Liver (tissue), 9 donors: ENCODE data around the gene TMEM175. TPM values are rescaled to one million over a fixed set of nuclear protein-coding genes. Genes with fewer than 3 reads are reported as not detected.

Experiments
- DNase-seq: peaks from one replicate; pipeline ENCODE4 v3.0.0-alpha.2; 2017; ENCODE audit warnings: low spot score
- H3K27ac ChIP-seq, 2 donors: one replicate each; pipeline ENCODE4 v1.7.0; 2013; ENCODE audit warnings: inconsistent platforms in 2 of 2, low read length in 2 of 2, control low read depth in 1 of 2, low read depth in 1 of 2, mild to moderate bottlenecking in 1 of 2
- H3K27me3 ChIP-seq, 4 donors: one replicate each; pipeline versions ENCODE4 v1.6.1 to v1.7.0; 2013; ENCODE audit warnings: low read length in 3 of 4, inconsistent platforms in 1 of 4, mild to moderate bottlenecking in 1 of 4, moderate library complexity in 1 of 4; ENCODE audit not compliant: control insufficient read depth in 4 of 4, insufficient read depth in 4 of 4
- H3K36me3 ChIP-seq, 4 donors: one replicate each; pipeline versions ENCODE4 v1.6.1 to v1.7.0; 2013; ENCODE audit warnings: low read length in 3 of 4, mild to moderate bottlenecking in 3 of 4, low read depth in 1 of 4, moderate library complexity in 1 of 4; ENCODE audit not compliant: control insufficient read depth in 4 of 4, insufficient read depth in 3 of 4
- H3K4me1 ChIP-seq, 4 donors: one replicate each; pipeline versions ENCODE4 v1.6.1 to v1.7.0; 2013; ENCODE audit warnings: low read length in 3 of 4, mild to moderate bottlenecking in 3 of 4, moderate library complexity in 1 of 4; ENCODE audit not compliant: control insufficient read depth in 4 of 4, insufficient read depth in 4 of 4
- H3K4me3 ChIP-seq, 3 donors: one replicate each; pipeline versions ENCODE4 v1.6.1 to v1.7.0; 2013; ENCODE audit warnings: low read length in 3 of 3, control low read depth in 1 of 3, low read depth in 1 of 3, mild to moderate bottlenecking in 1 of 3
- H3K9ac ChIP-seq, 2 donors: one replicate each; pipeline ENCODE4 v1.7.0; 2013; ENCODE audit warnings: low read length in 2 of 2, mild to moderate bottlenecking in 2 of 2, moderate library complexity in 2 of 2, control low read depth in 1 of 2, low read depth in 1 of 2
- H3K9me3 ChIP-seq, 4 donors: one replicate each; pipeline versions ENCODE4 v1.6.1 to v1.7.0; 2013; ENCODE audit warnings: low read length in 3 of 4; ENCODE audit not compliant: control insufficient read depth in 4 of 4
- FOXA2 ChIP-seq: IDR thresholded peaks from 2 replicates; pipeline ENCODE4 v1.6.1; 2016; ENCODE audit warnings: antibody characterized with exemption
- HNF4A ChIP-seq, 2 donors: conservative IDR thresholded peaks; 2 replicates each; pipeline ENCODE4 v1.6.1; 2016; ENCODE audit warnings: antibody characterized with exemption in 2 of 2, mild to moderate bottlenecking in 2 of 2
- HNF4G ChIP-seq: IDR thresholded peaks from 2 replicates; pipeline ENCODE4 v1.6.1; 2016; ENCODE audit warnings: antibody characterized with exemption
- JUND ChIP-seq, 2 donors: IDR thresholded peaks; 2 replicates each; pipeline ENCODE4 v1.6.1; 2016; ENCODE audit warnings: antibody characterized with exemption in 2 of 2
- NR2F2 ChIP-seq: IDR thresholded peaks from 2 replicates; pipeline ENCODE4 v1.6.1; 2016; ENCODE audit warnings: antibody characterized with exemption
- RXRA ChIP-seq, 2 donors: IDR thresholded peaks; 2 replicates each; pipeline ENCODE4 v1.6.1; 2017 to 2018; ENCODE audit warnings: antibody characterized with exemption in 2 of 2, mild to moderate bottlenecking in 1 of 2
- YY1 ChIP-seq: IDR thresholded peaks from 2 replicates; pipeline ENCODE4 v1.6.1; 2016; ENCODE audit warnings: antibody characterized with exemption, mild to moderate bottlenecking
- WGBS: extraction: QIAGEN DNeasy Blood & Tissue Kit; methylation state at CpG from one replicate; pipeline ENCODE4 v1.1.7; 2013; 5-methylcytosine and 5-hydroxymethylcytosine counted together
- polyA plus RNA-seq, 2 donors: library from polyadenylated mRNA; stranded (reverse) in 1 of 2; unstranded in 1 of 2; fragments of 200-250 nt in 1 of 2; fragments of >200 nt in 1 of 2; fragmentation: Nextera tagmentation in 1 of 2; extraction: Ambion mirVana in 1 of 2; gene quantifications; one replicate each; pipeline versions ENCODE4 v1.2.1 to v1.2.3, GENCODE V29; 2013 to 2015
- total RNA-seq, 2 donors: library from RNA; depleted of rRNA; stranded (reverse); fragments of >200 nt; gene quantifications; one replicate each; pipeline ENCODE4 v1.2.3, GENCODE V29; 2014
- TF ChIP-seq, protein P1 (sequence below): fragments of 150-350 bp; IDR thresholded peaks from 2 replicates; pipeline ENCODE4 v1.5.1; 2017; ENCODE audit warnings: improper control_type of control experiment, low read depth, low read length; ENCODE audit not compliant: missing input control
- TF ChIP-seq, protein P2 (sequence below): IDR thresholded peaks from 2 replicates; pipeline ENCODE4 v1.6.1; 2016; ENCODE audit warnings: antibody characterized with exemption, mild to moderate bottlenecking
- donor health status: healthy.
- donor health status: healthy.
- donor health status: healthy.
- donor health status: healthy.
- donor health status: healthy.

Gene TMEM175
- total and polyA plus RNA-seq, 4 donors, result 18.6 to 26.3 (median 25.5) TPM

DNA sequence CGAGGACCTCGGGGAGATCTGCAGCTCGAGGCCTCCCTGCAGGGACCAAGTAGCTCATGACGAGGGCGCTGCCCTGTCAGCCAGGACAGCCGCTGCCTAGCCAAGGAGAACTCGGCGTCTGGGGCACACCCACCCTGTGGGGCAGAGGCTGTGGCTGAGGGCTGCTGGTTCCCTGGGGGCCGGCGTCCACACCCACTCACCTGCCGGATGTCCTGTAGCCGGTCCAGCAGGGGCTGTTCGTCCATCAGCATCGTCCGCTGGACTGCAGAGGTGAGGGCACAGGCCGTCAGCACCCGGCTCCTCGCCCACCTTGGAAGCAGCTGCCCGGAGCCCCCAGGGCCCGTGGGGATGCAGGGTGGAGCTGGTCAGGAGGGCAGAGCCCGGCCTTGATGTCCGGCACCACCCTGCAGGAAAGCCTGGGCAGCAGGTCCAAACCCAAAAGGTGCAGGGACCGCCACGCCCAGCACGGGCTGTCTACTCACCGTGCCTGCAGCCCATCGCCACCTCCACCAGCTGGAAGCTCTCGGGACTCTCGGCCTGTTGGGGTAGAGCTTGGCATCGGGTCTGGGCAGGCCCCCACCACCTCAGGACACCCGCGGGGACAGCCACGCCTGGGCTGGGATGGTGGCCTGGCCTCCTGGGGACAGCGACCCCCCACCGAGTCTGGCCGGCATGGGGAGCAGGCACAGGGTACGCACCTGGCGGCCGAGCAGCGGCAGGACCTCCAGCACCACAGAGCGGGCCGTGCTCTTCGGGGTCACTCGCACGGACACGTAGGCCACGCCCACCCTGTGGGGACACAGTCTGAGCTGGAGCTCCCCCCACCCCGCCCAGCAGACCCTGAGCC, 34.2 kb downstream of the TMEM175 start:
- no peak for DNase-seq

DNA sequence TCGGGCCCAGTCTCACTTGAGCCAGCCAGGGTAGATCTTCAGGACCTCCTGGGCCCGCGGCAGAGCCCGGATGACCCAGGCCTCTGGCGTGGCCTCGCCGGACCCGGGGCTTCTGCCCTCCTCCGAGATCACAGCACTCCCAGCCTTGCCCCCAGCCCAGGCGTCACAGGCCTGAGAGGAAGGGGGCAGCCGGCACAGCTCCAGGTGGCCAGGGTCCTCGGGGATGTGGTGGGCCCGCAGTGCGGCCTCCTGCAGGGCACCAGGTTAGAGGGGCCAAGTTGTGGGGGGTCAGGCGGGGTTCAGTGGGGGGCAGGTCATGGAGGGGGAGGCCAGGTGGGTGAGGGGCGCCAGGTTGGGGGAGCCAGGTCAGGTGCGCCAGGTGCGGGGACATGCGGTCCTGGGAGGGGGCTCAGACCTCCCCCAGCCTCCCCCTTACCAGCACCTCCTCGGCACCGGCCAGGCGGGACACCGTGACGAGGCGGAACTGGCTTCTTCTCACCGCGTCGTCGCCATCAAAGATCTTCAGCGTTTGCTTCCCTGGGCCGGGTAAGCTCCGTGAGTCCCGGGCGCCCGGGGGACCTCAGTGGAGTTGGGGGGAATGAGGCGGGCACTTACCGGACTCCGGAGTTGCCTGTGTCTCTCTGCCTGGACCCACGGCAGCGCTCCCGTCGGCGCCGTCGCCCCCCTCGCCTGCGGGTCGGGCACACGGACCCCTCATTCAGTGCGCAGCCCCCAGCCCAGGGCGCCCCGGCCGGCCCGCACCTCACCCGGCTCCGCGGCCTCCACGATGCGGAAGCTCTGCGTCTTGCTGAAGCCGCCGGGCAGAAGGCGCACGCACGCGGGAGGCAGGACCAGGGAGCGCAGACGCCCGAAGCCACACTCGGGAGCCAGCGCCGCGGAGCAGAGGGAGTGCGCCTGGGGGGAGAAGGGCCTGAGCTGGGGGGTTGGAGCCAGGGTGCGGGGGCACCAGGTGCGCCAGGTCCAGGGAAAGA, 35.1 kb downstream of the TMEM175 start:
- WGBS, result 74% methylated on average over 76 of the region's 76 CpGs
- H3K36me3 ChIP-seq, result peaks cover 0 to 15% (median 2%) of the 10 kb centered on the region in 4 donors
- peaks cover 7 to 13% (median 9%) of the 10 kb centered on the region in 4 donors for H3K4me1 ChIP-seq
- no peaks in the 10 kb centered on the region for H3K27me3 ChIP-seq
- TF ChIP-seq YY1, result no peak
- no peak overlapping the region for H3K9ac ChIP-seq
- no peak for DNase-seq
- H3K9me3 ChIP-seq, result no peaks in the 10 kb centered on the region
- no peak overlapping the region for H3K4me3 ChIP-seq
- H3K27ac ChIP-seq, result no peak overlapping the region

More for the DNA sequence above, 34.2 kb downstream of the TMEM175 start:
- TF ChIP-seq JUND (IDR thresholded peaks at IDR 0.05) (no peak), FOXA2 (no peak), NR2F2 (no peak), RXRA (IDR thresholded peaks at IDR 0.05) (no peak), YY1 (no peak), HNF4A (conservative IDR thresholded peaks at IDR 0.05) (no peak), HNF4G (no peak)
- TF ChIP-seq, protein P1, sequence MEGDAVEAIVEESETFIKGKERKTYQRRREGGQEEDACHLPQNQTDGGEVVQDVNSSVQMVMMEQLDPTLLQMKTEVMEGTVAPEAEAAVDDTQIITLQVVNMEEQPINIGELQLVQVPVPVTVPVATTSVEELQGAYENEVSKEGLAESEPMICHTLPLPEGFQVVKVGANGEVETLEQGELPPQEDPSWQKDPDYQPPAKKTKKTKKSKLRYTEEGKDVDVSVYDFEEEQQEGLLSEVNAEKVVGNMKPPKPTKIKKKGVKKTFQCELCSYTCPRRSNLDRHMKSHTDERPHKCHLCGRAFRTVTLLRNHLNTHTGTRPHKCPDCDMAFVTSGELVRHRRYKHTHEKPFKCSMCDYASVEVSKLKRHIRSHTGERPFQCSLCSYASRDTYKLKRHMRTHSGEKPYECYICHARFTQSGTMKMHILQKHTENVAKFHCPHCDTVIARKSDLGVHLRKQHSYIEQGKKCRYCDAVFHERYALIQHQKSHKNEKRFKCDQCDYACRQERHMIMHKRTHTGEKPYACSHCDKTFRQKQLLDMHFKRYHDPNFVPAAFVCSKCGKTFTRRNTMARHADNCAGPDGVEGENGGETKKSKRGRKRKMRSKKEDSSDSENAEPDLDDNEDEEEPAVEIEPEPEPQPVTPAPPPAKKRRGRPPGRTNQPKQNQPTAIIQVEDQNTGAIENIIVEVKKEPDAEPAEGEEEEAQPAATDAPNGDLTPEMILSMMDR, result no peak
- TF ChIP-seq, protein P2, sequence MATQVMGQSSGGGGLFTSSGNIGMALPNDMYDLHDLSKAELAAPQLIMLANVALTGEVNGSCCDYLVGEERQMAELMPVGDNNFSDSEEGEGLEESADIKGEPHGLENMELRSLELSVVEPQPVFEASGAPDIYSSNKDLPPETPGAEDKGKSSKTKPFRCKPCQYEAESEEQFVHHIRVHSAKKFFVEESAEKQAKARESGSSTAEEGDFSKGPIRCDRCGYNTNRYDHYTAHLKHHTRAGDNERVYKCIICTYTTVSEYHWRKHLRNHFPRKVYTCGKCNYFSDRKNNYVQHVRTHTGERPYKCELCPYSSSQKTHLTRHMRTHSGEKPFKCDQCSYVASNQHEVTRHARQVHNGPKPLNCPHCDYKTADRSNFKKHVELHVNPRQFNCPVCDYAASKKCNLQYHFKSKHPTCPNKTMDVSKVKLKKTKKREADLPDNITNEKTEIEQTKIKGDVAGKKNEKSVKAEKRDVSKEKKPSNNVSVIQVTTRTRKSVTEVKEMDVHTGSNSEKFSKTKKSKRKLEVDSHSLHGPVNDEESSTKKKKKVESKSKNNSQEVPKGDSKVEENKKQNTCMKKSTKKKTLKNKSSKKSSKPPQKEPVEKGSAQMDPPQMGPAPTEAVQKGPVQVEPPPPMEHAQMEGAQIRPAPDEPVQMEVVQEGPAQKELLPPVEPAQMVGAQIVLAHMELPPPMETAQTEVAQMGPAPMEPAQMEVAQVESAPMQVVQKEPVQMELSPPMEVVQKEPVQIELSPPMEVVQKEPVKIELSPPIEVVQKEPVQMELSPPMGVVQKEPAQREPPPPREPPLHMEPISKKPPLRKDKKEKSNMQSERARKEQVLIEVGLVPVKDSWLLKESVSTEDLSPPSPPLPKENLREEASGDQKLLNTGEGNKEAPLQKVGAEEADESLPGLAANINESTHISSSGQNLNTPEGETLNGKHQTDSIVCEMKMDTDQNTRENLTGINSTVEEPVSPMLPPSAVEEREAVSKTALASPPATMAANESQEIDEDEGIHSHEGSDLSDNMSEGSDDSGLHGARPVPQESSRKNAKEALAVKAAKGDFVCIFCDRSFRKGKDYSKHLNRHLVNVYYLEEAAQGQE, result no peak
- Histone ChIP-seq H3K9ac (no peak overlapping the region), H3K27ac (no peak overlapping the region), H3K27me3 (no peaks in the 10 kb centered on the region), H3K4me1 (peaks cover 0 to 3% (median under 1%) of the 10 kb centered on the region in 4 donors), H3K9me3 (no peaks in the 10 kb centered on the region), H3K4me3 (no peak overlapping the region), H3K36me3 (peaks cover 0 to 23% (median 2%) of the 10 kb centered on the region in 4 donors)
- WGBS, result 93% methylated on average over 48 of the region's 48 CpGs
